ENCODE data around the gene AP1M1.
"Not testable (repeated sequence)": the region's sequence is repeated elsewhere in the genome, so short reads cannot be mapped to it uniquely, and the experiment has no call there.

Gene AP1M1

DNA sequence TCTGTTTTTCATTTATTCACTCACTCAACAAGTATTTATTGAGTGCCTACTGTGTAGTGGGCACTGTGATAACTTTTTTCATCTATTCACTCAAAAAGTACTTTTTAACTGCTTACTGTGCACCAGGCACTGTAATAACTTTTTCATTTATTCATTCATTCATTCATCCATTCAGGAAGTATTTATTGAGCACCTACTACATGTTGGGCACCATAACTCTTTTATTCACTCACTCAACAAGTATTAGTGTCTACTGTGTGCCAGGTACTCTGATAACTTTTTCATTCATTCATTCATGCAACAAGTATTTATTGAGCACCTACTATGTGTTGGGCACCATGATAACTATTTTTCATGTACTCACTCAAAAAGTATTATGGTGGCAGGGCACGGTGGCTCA is 31.3 kb upstream of the AP1M1 start:
- no peak for DNase-seq (ENCODE audit: low read depth)
- TF ChIP-seq, protein P1, sequence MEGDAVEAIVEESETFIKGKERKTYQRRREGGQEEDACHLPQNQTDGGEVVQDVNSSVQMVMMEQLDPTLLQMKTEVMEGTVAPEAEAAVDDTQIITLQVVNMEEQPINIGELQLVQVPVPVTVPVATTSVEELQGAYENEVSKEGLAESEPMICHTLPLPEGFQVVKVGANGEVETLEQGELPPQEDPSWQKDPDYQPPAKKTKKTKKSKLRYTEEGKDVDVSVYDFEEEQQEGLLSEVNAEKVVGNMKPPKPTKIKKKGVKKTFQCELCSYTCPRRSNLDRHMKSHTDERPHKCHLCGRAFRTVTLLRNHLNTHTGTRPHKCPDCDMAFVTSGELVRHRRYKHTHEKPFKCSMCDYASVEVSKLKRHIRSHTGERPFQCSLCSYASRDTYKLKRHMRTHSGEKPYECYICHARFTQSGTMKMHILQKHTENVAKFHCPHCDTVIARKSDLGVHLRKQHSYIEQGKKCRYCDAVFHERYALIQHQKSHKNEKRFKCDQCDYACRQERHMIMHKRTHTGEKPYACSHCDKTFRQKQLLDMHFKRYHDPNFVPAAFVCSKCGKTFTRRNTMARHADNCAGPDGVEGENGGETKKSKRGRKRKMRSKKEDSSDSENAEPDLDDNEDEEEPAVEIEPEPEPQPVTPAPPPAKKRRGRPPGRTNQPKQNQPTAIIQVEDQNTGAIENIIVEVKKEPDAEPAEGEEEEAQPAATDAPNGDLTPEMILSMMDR (IDR thresholded peaks at IDR 0.05; ENCODE audit: insufficient read depth, low read depth, low read length, missing control alignments): no peak
- H3K4me3 ChIP-seq (ENCODE audit: low read length): no peak overlapping the region

DNA sequence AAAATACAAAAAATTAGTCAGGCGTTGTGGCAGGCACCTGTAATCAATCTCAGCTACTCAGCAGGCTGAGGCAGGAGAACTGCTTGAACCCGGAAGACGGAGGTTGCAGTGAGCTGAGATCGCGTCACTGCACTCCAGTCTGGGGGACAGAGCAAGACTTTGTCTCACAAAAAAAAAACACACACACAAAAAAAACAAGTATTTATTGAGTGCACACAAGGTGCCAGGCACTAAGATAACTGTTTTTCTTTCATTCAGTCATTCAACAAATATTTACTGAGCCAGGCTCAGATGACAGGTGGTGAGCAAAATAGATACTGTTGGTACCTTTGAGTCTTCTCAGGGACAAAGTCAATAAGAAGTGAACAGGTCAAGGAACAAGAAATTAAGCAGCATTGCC is 30.7 kb upstream of the AP1M1 start:
- DNase-seq (ENCODE audit: low read depth): no peak
- TF ChIP-seq, protein P1 (IDR thresholded peaks at IDR 0.05; ENCODE audit: insufficient read depth, low read depth, low read length, missing control alignments): no peak
- no peak overlapping the region for H3K4me3 ChIP-seq (ENCODE audit: low read length)

DNA sequence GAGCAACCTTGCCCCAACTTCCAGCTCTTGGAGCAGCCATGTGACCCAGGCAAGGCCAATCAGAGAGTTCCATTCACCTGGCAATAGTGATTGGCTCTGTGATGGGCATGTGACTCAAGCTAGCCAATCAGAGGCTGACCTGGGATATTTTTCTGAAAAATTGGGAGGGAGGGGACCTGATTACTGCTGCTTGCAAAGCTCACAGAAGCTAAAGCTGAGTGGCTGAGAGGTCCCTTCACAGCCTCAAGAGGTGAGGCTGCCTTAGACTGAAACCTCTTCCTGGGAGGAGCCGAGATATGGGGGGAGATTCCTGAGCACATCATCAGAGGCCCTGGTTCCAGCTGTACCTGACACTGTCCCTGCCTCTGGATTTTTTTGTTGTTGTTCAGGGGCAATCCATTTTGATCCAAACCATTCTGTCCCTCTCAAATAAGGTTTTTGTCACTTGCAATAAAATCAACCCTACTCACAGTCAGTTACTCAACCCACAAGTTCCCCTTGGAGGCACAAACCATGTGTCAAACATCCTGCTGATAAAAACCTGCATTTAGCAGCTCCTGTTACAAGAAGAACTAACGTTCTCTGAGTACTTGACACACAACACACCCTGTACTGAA is 29.1 kb upstream of the AP1M1 start:
- DNase-seq (ENCODE audit: low read depth): no peak
- TF ChIP-seq, protein P1 (IDR thresholded peaks at IDR 0.05; ENCODE audit: insufficient read depth, low read depth, low read length, missing control alignments): no peak
- no peak overlapping the region for H3K4me3 ChIP-seq (ENCODE audit: low read length)

DNA sequence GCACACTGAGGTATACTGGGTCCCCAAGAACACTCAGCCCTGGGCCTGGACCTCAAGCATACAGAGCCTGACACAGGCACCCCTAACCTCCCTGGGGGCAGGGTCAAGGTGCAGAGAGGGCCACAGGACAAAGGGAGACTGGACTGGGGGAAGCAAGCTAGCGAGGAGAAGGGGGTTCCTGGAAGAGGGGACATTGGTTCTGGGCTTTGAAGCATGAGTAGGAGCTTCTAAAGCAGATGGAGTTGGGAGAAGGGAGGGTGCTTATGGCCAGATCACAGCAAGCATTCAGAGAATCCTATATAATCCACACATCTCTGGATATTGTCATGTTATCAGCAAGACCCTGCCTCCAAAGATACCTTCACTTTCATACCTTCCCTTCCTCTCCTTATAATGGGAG is 27.6 kb upstream of the AP1M1 start:
- TF ChIP-seq, protein P1 (IDR thresholded peaks at IDR 0.05; ENCODE audit: insufficient read depth, low read depth, low read length, missing control alignments): no peak
- H3K4me3 ChIP-seq (ENCODE audit: low read length): no peak overlapping the region
- no peak for DNase-seq (ENCODE audit: low read depth)

DNA sequence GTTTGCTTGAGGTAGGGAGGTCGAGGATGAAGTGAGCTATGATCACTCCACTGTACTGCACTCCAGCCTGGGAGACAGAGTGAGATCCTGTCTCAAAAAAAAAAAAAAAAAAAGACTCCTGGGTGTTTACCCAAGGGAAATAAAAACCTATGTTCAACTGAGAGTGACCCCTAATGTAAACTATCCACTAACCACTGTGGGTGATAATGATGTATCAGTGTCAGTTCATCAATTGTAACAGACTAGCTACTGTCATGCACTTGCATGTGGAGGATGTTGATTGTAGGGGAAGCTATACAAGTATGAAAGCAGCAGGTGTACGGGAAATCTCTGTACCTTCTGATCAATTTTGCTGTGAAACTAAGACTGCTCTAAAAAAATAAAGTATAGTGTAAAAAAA is 21.8 kb upstream of the AP1M1 start:
- TF ChIP-seq, protein P1 (IDR thresholded peaks at IDR 0.05; ENCODE audit: insufficient read depth, low read depth, low read length, missing control alignments): no peak

DNA sequence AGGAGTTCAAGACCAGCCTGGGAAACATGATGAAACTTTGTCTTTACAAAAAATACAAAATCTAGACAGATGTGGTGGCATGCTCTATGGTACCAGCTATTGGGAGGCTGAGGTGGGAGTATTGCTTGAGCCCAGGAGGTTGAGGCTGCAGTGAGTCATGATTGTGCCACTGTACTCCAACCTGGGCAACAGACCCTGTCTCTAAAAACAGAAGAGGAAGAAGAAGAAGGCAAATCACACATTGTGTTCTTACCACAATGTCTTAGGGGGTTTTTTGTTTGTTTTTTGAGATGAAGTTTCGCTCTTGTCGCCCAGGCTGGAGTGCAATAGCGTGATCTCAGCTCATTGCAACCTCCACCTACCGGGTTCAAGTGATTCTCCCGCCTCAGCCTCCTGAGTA is 18.8 kb upstream of the AP1M1 start:
- DNase-seq (ENCODE audit: low read depth); H3K4me3 ChIP-seq (ENCODE audit: low read length): not testable (repeated sequence)

More for the DNA sequence above, 21.8 kb upstream of the AP1M1 start:
- DNase-seq (ENCODE audit: low read depth): no peak
- H3K4me3 ChIP-seq (ENCODE audit: low read length): no peak overlapping the region

DNA sequence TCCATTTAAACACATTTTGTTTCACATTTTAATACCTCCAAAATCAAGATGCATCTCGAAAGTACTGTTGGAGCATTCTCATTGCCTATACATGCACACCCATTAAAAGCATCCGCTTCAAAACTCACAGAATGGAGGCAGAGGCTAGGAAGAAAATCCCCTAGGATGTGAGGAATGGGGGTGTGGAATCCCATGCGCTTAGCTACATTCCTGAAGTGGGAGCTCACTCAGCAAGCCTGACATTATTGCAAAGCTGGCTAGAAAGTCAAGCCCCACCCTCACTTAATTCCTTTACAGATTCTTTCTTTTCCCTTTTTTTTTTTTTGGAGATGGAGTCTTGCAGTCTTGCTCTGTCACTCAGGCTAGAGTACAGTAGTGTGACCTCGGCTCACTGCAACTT is 17.1 kb upstream of the AP1M1 start:
- peak; percentile 74 for DNase-seq (ENCODE audit: low read depth)
- H3K4me3 ChIP-seq (ENCODE audit: low read length): no peak overlapping the region
- TF ChIP-seq, protein P1 (IDR thresholded peaks at IDR 0.05; ENCODE audit: insufficient read depth, low read depth, low read length, missing control alignments): no peak
